HEK293T (cell line): ENCODE results near the gene DNER.

Experiments
- FOXK2 ChIP-seq: fragments of 450-650 bp; IDR thresholded peaks from 2 replicates; pipeline ENCODE4 v1.6.1; 2016; ENCODE audit warnings: mild to moderate bottlenecking
- SP1 ChIP-seq: fragments of 450-650 bp; IDR thresholded peaks from 2 replicates; pipeline ENCODE4 v1.6.1; 2017

GRCh38 chr2:229543176-229543873, 171.0 kb downstream of the DNER start:
- TF ChIP-seq FOXK2 (no peak), SP1 (no peak)
